PFSK-1 (cell line): ENCODE data around the gene CHST10.

Source experiments
- FOXP2 ChIP-seq: optimal IDR thresholded peaks from 2 replicates; pipeline ENCODE3; 2011; ENCODE audit warnings: borderline replicate concordance, control low read depth, inconsistent platforms; ENCODE audit not compliant: insufficient read depth; ENCODE audit errors: extremely low read length, extremely low read depth
- POLR2AphosphoS5 ChIP-seq: IDR thresholded peaks from 2 replicates; pipeline ENCODE4 v1.6.1; 2012; ENCODE audit warnings: low read depth, mild to moderate bottlenecking, control low read depth, low read length, moderate library complexity
- SIN3A ChIP-seq: IDR thresholded peaks from 2 replicates; pipeline ENCODE4 v1.6.1; 2012; ENCODE audit warnings: mild to moderate bottlenecking, low read length, moderate library complexity, borderline replicate concordance; ENCODE audit not compliant: insufficient read depth
- TAF1 ChIP-seq: IDR thresholded peaks from 2 replicates; pipeline ENCODE4 v1.6.1; 2012; ENCODE audit warnings: low read length, control low read depth, borderline replicate concordance; ENCODE audit not compliant: insufficient read depth
- TF ChIP-seq, protein P1 (sequence below), 2 experiments: IDR thresholded peaks; 2 replicates each; pipeline versions ENCODE4 v1.6.1 to v1.8.0; 2011 to 2012; ENCODE audit warnings: low read depth in 2 of 2, low read length in 2 of 2, control low read depth in 1 of 2, inconsistent platforms in 1 of 2, mild to moderate bottlenecking in 1 of 2, moderate library complexity in 1 of 2; ENCODE audit not compliant: insufficient read depth in 1 of 2

Gene CHST10

DNA sequence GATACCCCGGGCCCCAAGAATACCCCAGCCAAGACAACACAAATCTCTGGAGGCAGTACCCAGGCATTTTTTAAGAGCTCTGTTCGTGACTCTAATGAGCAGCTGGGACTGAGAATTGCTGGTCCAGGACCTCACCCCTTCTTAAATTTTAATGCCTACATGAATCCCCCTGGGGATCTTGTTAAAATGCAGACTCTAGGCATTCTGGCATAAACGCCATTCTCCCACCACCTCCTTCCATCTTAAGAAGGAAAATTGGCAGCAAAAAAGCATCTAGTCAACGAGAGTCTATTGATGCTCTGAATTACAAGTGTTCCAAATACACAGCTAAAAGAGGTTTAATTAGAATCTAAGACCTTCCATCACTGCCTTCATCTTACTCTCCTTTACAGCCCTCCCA, 5.0 kb downstream of the CHST10 start:
- TF ChIP-seq POLR2AphosphoS5 (no peak), SIN3A (no peak), TAF1 (no peak), FOXP2 (no peak)
- TF ChIP-seq, protein P1, sequence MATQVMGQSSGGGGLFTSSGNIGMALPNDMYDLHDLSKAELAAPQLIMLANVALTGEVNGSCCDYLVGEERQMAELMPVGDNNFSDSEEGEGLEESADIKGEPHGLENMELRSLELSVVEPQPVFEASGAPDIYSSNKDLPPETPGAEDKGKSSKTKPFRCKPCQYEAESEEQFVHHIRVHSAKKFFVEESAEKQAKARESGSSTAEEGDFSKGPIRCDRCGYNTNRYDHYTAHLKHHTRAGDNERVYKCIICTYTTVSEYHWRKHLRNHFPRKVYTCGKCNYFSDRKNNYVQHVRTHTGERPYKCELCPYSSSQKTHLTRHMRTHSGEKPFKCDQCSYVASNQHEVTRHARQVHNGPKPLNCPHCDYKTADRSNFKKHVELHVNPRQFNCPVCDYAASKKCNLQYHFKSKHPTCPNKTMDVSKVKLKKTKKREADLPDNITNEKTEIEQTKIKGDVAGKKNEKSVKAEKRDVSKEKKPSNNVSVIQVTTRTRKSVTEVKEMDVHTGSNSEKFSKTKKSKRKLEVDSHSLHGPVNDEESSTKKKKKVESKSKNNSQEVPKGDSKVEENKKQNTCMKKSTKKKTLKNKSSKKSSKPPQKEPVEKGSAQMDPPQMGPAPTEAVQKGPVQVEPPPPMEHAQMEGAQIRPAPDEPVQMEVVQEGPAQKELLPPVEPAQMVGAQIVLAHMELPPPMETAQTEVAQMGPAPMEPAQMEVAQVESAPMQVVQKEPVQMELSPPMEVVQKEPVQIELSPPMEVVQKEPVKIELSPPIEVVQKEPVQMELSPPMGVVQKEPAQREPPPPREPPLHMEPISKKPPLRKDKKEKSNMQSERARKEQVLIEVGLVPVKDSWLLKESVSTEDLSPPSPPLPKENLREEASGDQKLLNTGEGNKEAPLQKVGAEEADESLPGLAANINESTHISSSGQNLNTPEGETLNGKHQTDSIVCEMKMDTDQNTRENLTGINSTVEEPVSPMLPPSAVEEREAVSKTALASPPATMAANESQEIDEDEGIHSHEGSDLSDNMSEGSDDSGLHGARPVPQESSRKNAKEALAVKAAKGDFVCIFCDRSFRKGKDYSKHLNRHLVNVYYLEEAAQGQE (IDR thresholded peaks at IDR 0.05; ENCODE audit: insufficient read depth in 1 of 2, low read depth in 2 of 2, low read length in 2 of 2) = no peak

DNA sequence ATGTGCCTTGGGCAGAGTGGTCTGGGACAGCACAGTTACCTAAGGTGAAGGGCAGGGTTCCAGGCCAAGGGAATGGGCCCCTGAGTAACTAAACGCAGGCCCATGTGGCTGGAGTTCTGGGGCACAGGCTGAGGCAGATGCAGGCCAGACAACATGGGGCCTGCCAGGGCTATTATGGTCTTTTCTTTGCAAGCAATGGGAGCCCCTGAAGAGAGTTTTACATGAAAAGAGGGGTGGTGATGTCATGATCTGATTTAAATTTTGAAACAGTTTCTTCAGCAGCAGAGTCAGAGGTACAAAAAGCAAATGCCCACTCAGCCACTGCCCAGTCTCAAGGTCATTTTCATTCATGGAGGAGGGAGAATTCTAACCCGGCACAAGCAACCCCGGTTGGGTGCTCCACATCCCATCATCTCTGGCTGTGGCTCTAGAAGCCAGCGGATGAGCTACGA, 5.6 kb downstream of the CHST10 start:
- no peak for TF ChIP-seq POLR2AphosphoS5
- no peak for TF ChIP-seq SIN3A
- TF ChIP-seq, protein P1 (IDR thresholded peaks at IDR 0.05; ENCODE audit: insufficient read depth in 1 of 2, low read depth in 2 of 2, low read length in 2 of 2) = no peak
- no peak for TF ChIP-seq FOXP2
- TF ChIP-seq TAF1 = no peak

DNA sequence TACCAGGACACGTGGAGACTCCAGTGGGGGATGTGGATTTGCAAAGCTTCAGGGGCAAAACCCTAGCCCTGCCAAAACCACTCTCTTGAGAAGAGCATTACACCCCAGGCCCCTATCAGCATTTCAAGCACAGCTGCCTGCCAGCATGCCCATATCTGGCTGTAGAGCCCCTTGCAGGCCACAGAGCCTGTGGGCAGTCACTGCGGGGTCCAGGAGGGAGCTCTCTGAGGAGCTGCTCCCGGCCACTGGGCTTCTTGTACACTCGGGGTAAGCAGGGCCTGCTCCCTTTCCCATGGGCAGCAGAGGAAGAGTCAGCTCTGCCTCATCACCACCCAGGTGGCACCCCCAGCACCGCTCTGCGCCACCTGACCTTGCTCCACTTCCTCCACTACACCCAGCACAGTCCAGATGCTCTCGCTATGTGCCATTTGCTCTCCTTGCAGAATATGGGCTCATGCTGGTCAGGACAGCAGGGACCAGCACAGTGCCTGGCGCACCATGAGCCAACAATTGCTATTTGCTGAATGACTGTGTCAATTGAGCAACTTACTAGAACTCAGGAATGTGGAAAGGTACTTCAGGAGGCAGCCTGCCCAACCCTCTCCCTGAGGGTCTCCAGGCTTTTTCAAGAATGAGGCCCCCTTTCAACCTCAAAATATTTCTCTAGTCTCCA, 7.4 kb downstream of the CHST10 start:
- TF ChIP-seq SIN3A = no peak
- TF ChIP-seq TAF1 = no peak
- TF ChIP-seq FOXP2 = no peak
- TF ChIP-seq, protein P1 (IDR thresholded peaks at IDR 0.05; ENCODE audit: insufficient read depth in 1 of 2, low read depth in 2 of 2, low read length in 2 of 2) = no peak
- no peak for TF ChIP-seq POLR2AphosphoS5

DNA sequence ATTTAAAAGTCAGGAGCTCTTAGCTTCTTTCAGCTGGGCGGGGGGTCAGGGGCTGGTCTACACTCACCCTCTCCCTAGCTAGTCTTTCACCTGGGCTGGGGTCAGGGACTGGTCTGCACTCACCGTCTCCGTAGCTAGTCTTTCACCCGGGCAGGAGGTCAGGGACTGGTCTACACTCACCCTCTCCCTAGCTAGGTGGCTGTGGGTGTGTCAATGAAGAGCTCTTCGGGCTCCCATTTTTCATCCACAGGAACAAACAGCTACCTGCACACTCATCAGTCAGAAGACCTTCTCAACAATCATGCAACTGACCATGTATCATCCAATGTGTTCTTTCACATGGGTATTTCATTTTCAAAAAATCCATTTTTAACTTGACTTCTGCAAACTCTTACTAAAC, 8.0 kb downstream of the CHST10 start:
- TF ChIP-seq, protein P1 (IDR thresholded peaks at IDR 0.05; ENCODE audit: insufficient read depth in 1 of 2, low read depth in 2 of 2, low read length in 2 of 2) = no peak
- TF ChIP-seq FOXP2 (no peak), SIN3A (no peak), POLR2AphosphoS5 (no peak), TAF1 (no peak)

DNA sequence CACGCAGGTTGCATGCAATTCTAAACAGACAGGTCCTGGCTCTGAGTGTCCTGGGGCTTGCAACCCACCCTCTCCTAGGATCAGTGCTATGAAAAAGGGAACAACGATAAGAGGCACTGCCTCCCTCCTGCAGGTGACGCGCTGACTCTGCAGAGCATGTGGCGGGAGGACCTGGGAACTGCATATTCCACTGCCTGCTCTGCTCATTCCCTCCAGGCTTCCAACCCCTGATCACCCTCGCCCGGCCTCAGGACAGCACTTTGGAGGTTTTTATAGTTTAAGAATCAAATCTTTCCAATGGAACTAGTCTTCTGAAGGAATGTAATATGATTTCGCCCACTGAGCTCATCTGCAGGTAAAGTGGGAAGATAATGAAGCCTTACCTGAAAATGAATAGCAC, 8.5 kb downstream of the CHST10 start:
- no peak for TF ChIP-seq TAF1
- no peak for TF ChIP-seq SIN3A
- no peak for TF ChIP-seq POLR2AphosphoS5
- TF ChIP-seq, protein P1 (IDR thresholded peaks at IDR 0.05; ENCODE audit: insufficient read depth in 1 of 2, low read depth in 2 of 2, low read length in 2 of 2) = no peak
- no peak for TF ChIP-seq FOXP2
